Measurements from ENCODE around the gene MYO1C. TPM values are rescaled to one million over a fixed set of nuclear protein-coding genes. Genes with fewer than 3 reads are reported as not detected.

MYO1C gene
- total RNA-seq, 1 experiment from 2014 or later = 73.6 TPM

GRCh38 chr17:1475321-1475854, 17.1 kb downstream of the MYO1C start:
- no peak for ATAC-seq

More at GRCh38 chr17:1475321-1475854, 17.1 kb downstream of the MYO1C start:
- TF ChIP-seq, protein P1, sequence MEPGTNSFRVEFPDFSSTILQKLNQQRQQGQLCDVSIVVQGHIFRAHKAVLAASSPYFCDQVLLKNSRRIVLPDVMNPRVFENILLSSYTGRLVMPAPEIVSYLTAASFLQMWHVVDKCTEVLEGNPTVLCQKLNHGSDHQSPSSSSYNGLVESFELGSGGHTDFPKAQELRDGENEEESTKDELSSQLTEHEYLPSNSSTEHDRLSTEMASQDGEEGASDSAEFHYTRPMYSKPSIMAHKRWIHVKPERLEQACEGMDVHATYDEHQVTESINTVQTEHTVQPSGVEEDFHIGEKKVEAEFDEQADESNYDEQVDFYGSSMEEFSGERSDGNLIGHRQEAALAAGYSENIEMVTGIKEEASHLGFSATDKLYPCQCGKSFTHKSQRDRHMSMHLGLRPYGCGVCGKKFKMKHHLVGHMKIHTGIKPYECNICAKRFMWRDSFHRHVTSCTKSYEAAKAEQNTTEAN (CRISPR knock-in tag; IDR thresholded peaks at IDR 0.05) = no peak
- no peak for TF ChIP-seq NR2C2 (CRISPR knock-in tag; IDR thresholded peaks at IDR 0.05)
- TF ChIP-seq ATF1 (CRISPR knock-in tag; IDR thresholded peaks at IDR 0.05) = no peak
- TF ChIP-seq CREB1 (CRISPR knock-in tag; IDR thresholded peaks at IDR 0.05) = no peak
- TF ChIP-seq PRDM15 (CRISPR knock-in tag; IDR thresholded peaks at IDR 0.05) = no peak
- TF ChIP-seq SMAD4 (CRISPR knock-in tag; IDR thresholded peaks at IDR 0.05) = no peak
- TF ChIP-seq ESRRA (CRISPR knock-in tag; IDR thresholded peaks at IDR 0.05; ENCODE audit: borderline replicate concordance) = no peak
- TF ChIP-seq NR1H2 (CRISPR knock-in tag; IDR thresholded peaks at IDR 0.05) = no peak
- TF ChIP-seq FOXJ3 (CRISPR knock-in tag; IDR thresholded peaks at IDR 0.05; ENCODE audit: borderline replicate concordance) = no peak
- no peak for TF ChIP-seq USF2 (CRISPR knock-in tag; IDR thresholded peaks at IDR 0.05)
- TF ChIP-seq IRF1 (CRISPR knock-in tag; IDR thresholded peaks at IDR 0.05) = no peak
- no peak for TF ChIP-seq ZNF416 (CRISPR knock-in tag; IDR thresholded peaks at IDR 0.05)
- TF ChIP-seq AR (CRISPR knock-in tag; IDR thresholded peaks at IDR 0.05) = no peak
- ChIA-PET CTCF (interaction anchor here (1.2 kb wide), 1 partner anchor 41 kb away, joined by 4 read pairs; the partner anchor contains the start of gene INPP5K), POLR2A (no interaction called here)
- Mint-ChIP-seq H3K4me1 (no peaks in the 10 kb centered on the region), H3K27ac (no peak overlapping the region), H3K4me3 (no peak overlapping the region), H3K27me3 (ENCODE audit: low read depth) (no peaks in the 10 kb centered on the region), H3K9me3 (no peaks in the 10 kb centered on the region), H3K36me3 (peaks cover 16% of the 10 kb centered on the region)
- no peak for DNase-seq (ENCODE audit: low spot score)

Measured in WTC11 (cell line).